ENCODE measurements around the gene ACKR3.

- no peak for TF ChIP-seq EZH2 (IDR thresholded peaks at IDR 0.05)
- TF ChIP-seq POLR2AphosphoS5 (IDR thresholded peaks at IDR 0.05; ENCODE audit: borderline replicate concordance, low read depth, low read length), result no peak
Observed at GRCh38 chr2:236592821-236593220, 23.2 kb downstream of the ACKR3 start.
